Skeletal muscle cell (primary cell): ENCODE results near the gene AKR1B15.
"Not testable (repeated sequence)": the region's sequence is repeated elsewhere in the genome, so short reads cannot be mapped to it uniquely, and the experiment has no call there.

Experiments used
- DNase-seq: peaks from one replicate; pipeline ENCODE4 v3.0.0-alpha.2; 2010; ENCODE audit warnings: low read depth
- H3K4me3 ChIP-seq: 2 replicates; pipeline ENCODE4 v1.5.1; 2011; ENCODE audit warnings: low read depth, mild to moderate bottlenecking, control low read depth, low read length, moderate library complexity

The AKR1B15 gene

GRCh38 chr7:134530460-134530859, 18.4 kb upstream of the AKR1B15 start:
- H3K4me3 ChIP-seq = no peak overlapping the region
- DNase-seq = no peak

- no peak for DNase-seq
- H3K4me3 ChIP-seq = no peak overlapping the region
Measured at GRCh38 chr7:134532180-134532953, 16.5 kb upstream of the AKR1B15 start.

- DNase-seq = no peak
- H3K4me3 ChIP-seq = no peak overlapping the region
Measured at GRCh38 chr7:134532954-134533218, 16.0 kb upstream of the AKR1B15 start.

- DNase-seq = no peak
- H3K4me3 ChIP-seq = no peak overlapping the region
Measured at GRCh38 chr7:134533288-134533771, 15.6 kb upstream of the AKR1B15 start.

GRCh38 chr7:134534633-134535032, 14.3 kb upstream of the AKR1B15 start:
- H3K4me3 ChIP-seq = no peak overlapping the region
- no peak for DNase-seq

- H3K4me3 ChIP-seq = no peak overlapping the region
- DNase-seq = no peak
Measured at GRCh38 chr7:134535272-134535918, 13.5 kb upstream of the AKR1B15 start.

GRCh38 chr7:134535919-134536299, 13.0 kb upstream of the AKR1B15 start:
- H3K4me3 ChIP-seq = no peak overlapping the region
- DNase-seq = no peak

GRCh38 chr7:134536558-134536957, 12.4 kb upstream of the AKR1B15 start:
- not testable (repeated sequence) for H3K4me3 ChIP-seq, DNase-seq

- not testable (repeated sequence) for H3K4me3 ChIP-seq, DNase-seq
Measured at GRCh38 chr7:134537273-134537781, 11.6 kb upstream of the AKR1B15 start.

GRCh38 chr7:134539380-134540004, 9.4 kb upstream of the AKR1B15 start:
- H3K4me3 ChIP-seq = no peak overlapping the region

GRCh38 chr7:134541501-134542194, 7.3 kb upstream of the AKR1B15 start:
- not testable (repeated sequence) for DNase-seq, H3K4me3 ChIP-seq

More at GRCh38 chr7:134539380-134540004, 9.4 kb upstream of the AKR1B15 start:
- DNase-seq = no peak

- no peak overlapping the region for H3K4me3 ChIP-seq
Measured at GRCh38 chr7:134542195-134542771, 6.6 kb upstream of the AKR1B15 start.

GRCh38 chr7:134545380-134545779, 3.5 kb upstream of the AKR1B15 start:
- H3K4me3 ChIP-seq = no peak overlapping the region
- no peak for DNase-seq

More at GRCh38 chr7:134542195-134542771, 6.6 kb upstream of the AKR1B15 start:
- DNase-seq = no peak

- no peak for DNase-seq
- H3K4me3 ChIP-seq = no peak overlapping the region
Measured at GRCh38 chr7:134545918-134546317, 3.0 kb upstream of the AKR1B15 start.

- no peak overlapping the region for H3K4me3 ChIP-seq
- DNase-seq = no peak
Measured at GRCh38 chr7:134546955-134547354, 2.0 kb upstream of the AKR1B15 start.

GRCh38 chr7:134547397-134548054, 1.4 kb upstream of the AKR1B15 start:
- DNase-seq = no peak
- peak overlapping the region; percentile 39 for H3K4me3 ChIP-seq

- H3K4me3 ChIP-seq = no peak overlapping the region
Measured at GRCh38 chr7:134549366-134549765, 456 bp downstream of the AKR1B15 start.

GRCh38 chr7:134552105-134552504, 3.2 kb downstream of the AKR1B15 start:
- no peak overlapping the region for H3K4me3 ChIP-seq
- DNase-seq = no peak

More at GRCh38 chr7:134549366-134549765, 456 bp downstream of the AKR1B15 start:
- no peak for DNase-seq

GRCh38 chr7:134553976-134554375, 5.1 kb downstream of the AKR1B15 start:
- no peak for DNase-seq
- no peak overlapping the region for H3K4me3 ChIP-seq
